Lower lobe of right lung (tissue), 2 donors: ENCODE measurements around the gene KIF26B. TPM values are rescaled to one million over a fixed set of nuclear protein-coding genes. Genes with fewer than 3 reads are reported as not detected.

Experiments
- ATAC-seq, 2 donors: fragments of 200-7000 bp; cut with Tn5 transposase; one replicate each; pipeline ENCODE4 v1.9.1; 2020 to 2022; ENCODE audit warnings: mild to moderate bottlenecking in 2 of 2, moderate library complexity in 2 of 2
- DNase-seq: peaks from one replicate; pipeline ENCODE4 v3.0.0-alpha.2; 2020
- H3K27ac ChIP-seq: fragments of 200-600 bp; one replicate; pipeline ENCODE4 v1.8.0; 2022
- H3K27me3 ChIP-seq: fragments of 200-600 bp; one replicate; pipeline ENCODE4 v1.8.0; 2022; ENCODE audit warnings: low read depth
- H3K36me3 ChIP-seq: fragments of 200-600 bp; one replicate; pipeline ENCODE4 v1.8.0; 2022; ENCODE audit warnings: mild to moderate bottlenecking
- H3K4me1 ChIP-seq: fragments of 200-600 bp; one replicate; pipeline ENCODE4 v1.8.0; 2022
- H3K4me3 ChIP-seq: fragments of 200-600 bp; one replicate; pipeline ENCODE4 v1.8.0; 2022; ENCODE audit warnings: mild to moderate bottlenecking
- H3K9me3 ChIP-seq: fragments of 200-600 bp; one replicate; pipeline ENCODE4 v1.8.0; 2022
- intact Hi-C: fragments of 100-400 bp; cut with DNase I; formaldehyde crosslinking; loops from one replicate; pipeline ENCODE4 v1.11.0; 2022
- total RNA-seq: library from RNA; stranded (reverse); fragmentation: NEBNext Ultra II Directional; extraction: Animal tissue kit (Norgen Biotek cat#: 25700); gene quantifications from one replicate; pipeline ENCODE4 v1.2.1, GENCODE V29; 2021
- TF ChIP-seq, protein P1 (sequence below): fragments of 200-600 bp; IDR thresholded peaks from one replicate; pipeline ENCODE4 v1.8.0; 2022; ENCODE audit warnings: antibody characterized with exemption, mild to moderate bottlenecking
- donor health status: DM: no; HTN: yes; CAD: no; lungs with severe emphysema.

KIF26B gene
- total RNA-seq, 1 donor from 2014 or later: 1.2 TPM

DNA sequence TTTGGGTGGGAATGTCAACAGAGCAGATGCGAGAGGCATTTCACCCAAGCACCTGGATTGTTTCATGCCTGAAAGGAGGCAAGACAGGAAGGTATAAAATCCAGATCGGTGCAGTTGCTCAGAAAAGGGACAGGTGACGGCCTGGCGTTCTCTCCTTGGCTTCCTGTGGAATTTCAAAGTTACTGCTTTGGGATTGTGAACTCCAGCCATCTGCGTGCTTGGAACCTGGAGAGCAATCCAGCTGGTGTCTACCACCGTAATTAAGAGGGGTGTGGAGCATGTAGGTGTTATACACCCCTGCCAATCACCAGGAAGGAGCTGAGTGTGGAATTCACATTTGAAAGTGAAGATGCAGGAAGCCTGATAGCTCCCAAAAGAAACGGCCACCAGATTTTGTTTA lies 286.1 kb downstream of the KIF26B start:
- TF ChIP-seq, protein P1, sequence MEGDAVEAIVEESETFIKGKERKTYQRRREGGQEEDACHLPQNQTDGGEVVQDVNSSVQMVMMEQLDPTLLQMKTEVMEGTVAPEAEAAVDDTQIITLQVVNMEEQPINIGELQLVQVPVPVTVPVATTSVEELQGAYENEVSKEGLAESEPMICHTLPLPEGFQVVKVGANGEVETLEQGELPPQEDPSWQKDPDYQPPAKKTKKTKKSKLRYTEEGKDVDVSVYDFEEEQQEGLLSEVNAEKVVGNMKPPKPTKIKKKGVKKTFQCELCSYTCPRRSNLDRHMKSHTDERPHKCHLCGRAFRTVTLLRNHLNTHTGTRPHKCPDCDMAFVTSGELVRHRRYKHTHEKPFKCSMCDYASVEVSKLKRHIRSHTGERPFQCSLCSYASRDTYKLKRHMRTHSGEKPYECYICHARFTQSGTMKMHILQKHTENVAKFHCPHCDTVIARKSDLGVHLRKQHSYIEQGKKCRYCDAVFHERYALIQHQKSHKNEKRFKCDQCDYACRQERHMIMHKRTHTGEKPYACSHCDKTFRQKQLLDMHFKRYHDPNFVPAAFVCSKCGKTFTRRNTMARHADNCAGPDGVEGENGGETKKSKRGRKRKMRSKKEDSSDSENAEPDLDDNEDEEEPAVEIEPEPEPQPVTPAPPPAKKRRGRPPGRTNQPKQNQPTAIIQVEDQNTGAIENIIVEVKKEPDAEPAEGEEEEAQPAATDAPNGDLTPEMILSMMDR: no peak
- DNase-seq (no peak), ATAC-seq (no peak)
- no peak overlapping the region for H3K27ac ChIP-seq
- H3K27me3 ChIP-seq: no peaks in the 10 kb centered on the region
- H3K9me3 ChIP-seq: no peaks in the 10 kb centered on the region
- no peaks in the 10 kb centered on the region for H3K4me1 ChIP-seq
- no peak overlapping the region for H3K4me3 ChIP-seq
- intact Hi-C loops: no loop called here
- no peaks in the 10 kb centered on the region for H3K36me3 ChIP-seq

GRCh38 chr1:245441689-245442088 lies 286.9 kb downstream of the KIF26B start:
- TF ChIP-seq, protein P1: no peak
- ATAC-seq (no peak), DNase-seq (no peak)
- intact Hi-C loops: no loop called here
- Histone ChIP-seq H3K4me3 (no peak overlapping the region), H3K9me3 (no peaks in the 10 kb centered on the region), H3K27ac (no peak overlapping the region), H3K27me3 (no peaks in the 10 kb centered on the region), H3K36me3 (no peaks in the 10 kb centered on the region), H3K4me1 (no peaks in the 10 kb centered on the region)

DNA sequence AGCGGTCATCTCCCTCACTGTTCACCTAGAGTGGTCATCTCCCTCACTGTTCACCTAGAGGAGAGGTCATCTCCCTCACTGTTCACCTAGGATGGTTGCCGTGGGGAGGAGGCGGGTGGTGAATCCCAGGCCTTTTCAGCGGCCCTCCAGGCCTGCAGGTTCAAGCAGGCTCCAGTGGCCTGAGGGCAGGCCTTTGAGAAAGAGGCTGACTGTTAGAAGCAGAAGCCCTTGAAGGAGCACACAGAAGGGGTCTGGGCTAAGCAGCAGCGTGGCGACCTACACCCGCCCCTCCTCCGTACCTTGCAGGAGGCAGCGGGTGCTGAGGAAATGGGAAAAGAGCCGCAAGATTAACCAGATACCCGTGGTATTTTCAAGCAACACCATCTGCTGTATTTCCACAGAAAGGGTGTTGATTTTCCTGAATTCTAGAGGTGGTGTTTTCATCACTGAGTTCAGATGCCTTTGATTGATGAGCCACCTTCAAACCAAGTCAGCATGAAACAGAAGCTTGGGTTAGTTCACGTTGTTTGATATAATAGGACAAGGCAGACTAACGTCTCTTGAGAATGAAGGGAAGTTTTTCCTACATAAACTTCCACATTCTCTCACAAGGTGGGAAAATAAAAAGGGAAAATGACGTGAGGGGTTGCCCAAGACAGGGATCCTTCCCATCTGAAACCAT lies 289.5 kb downstream of the KIF26B start:
- no peak for DNase-seq
- H3K9me3 ChIP-seq: no peaks in the 10 kb centered on the region
- no peaks in the 10 kb centered on the region for H3K4me1 ChIP-seq
- no peak for ATAC-seq
- intact Hi-C loops: no loop called here
- no peak overlapping the region for H3K4me3 ChIP-seq
- H3K36me3 ChIP-seq: no peaks in the 10 kb centered on the region
- no peaks in the 10 kb centered on the region for H3K27me3 ChIP-seq
- TF ChIP-seq, protein P1: no peak
- H3K27ac ChIP-seq: no peak overlapping the region

GRCh38 chr1:245444945-245445344 lies 290.2 kb downstream of the KIF26B start:
- intact Hi-C loops: no loop called here
- Histone ChIP-seq H3K4me1 (no peaks in the 10 kb centered on the region), H3K27ac (no peak overlapping the region), H3K9me3 (no peaks in the 10 kb centered on the region), H3K36me3 (no peaks in the 10 kb centered on the region), H3K4me3 (no peak overlapping the region), H3K27me3 (no peaks in the 10 kb centered on the region)
- TF ChIP-seq, protein P1: no peak
- DNase-seq (no peak), ATAC-seq (no peak)

GRCh38 chr1:245448531-245448930 lies 293.7 kb downstream of the KIF26B start:
- intact Hi-C loops: no loop called here
- Histone ChIP-seq H3K27ac (no peak overlapping the region), H3K9me3 (no peaks in the 10 kb centered on the region), H3K4me3 (no peak overlapping the region), H3K4me1 (no peaks in the 10 kb centered on the region), H3K36me3 (no peaks in the 10 kb centered on the region), H3K27me3 (no peaks in the 10 kb centered on the region)
- DNase-seq: no peak
- ATAC-seq: no peak
- TF ChIP-seq, protein P1: no peak
